ENCODE results near the gene C12orf57.

The C12orf57 gene

DNA sequence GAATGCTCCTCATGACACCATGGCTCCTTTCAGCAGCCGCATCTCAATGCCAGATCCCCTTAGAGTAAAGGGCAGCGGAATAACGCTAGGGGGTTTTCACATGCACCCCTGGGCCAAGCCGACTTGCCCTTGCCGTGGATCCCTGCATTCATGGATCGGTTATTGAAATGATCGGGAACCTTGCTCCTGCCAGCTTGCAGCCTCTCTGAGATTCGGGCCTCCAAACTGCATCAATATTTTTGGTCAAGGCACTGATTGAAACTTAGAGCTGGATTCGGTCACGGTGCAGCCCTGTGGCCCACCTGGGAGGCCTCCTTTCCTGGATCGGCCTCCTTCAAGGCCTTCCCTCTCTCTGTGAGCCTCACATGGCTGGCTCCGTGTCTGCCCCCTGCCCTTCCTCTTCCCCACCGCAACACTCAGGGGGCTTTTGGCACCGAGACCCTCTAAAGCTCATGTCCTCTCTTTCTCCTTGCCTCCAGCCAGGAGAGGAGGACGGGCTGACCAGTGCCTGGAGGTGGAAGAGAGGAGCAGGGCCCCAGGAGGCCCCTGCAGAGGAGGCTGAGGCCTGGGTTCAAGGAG is 9.1 kb downstream of the C12orf57 start:
- TF ChIP-seq, protein P1, sequence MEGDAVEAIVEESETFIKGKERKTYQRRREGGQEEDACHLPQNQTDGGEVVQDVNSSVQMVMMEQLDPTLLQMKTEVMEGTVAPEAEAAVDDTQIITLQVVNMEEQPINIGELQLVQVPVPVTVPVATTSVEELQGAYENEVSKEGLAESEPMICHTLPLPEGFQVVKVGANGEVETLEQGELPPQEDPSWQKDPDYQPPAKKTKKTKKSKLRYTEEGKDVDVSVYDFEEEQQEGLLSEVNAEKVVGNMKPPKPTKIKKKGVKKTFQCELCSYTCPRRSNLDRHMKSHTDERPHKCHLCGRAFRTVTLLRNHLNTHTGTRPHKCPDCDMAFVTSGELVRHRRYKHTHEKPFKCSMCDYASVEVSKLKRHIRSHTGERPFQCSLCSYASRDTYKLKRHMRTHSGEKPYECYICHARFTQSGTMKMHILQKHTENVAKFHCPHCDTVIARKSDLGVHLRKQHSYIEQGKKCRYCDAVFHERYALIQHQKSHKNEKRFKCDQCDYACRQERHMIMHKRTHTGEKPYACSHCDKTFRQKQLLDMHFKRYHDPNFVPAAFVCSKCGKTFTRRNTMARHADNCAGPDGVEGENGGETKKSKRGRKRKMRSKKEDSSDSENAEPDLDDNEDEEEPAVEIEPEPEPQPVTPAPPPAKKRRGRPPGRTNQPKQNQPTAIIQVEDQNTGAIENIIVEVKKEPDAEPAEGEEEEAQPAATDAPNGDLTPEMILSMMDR (IDR thresholded peaks at IDR 0.05; ENCODE audit: low read depth, low read length) = no peak

DNA sequence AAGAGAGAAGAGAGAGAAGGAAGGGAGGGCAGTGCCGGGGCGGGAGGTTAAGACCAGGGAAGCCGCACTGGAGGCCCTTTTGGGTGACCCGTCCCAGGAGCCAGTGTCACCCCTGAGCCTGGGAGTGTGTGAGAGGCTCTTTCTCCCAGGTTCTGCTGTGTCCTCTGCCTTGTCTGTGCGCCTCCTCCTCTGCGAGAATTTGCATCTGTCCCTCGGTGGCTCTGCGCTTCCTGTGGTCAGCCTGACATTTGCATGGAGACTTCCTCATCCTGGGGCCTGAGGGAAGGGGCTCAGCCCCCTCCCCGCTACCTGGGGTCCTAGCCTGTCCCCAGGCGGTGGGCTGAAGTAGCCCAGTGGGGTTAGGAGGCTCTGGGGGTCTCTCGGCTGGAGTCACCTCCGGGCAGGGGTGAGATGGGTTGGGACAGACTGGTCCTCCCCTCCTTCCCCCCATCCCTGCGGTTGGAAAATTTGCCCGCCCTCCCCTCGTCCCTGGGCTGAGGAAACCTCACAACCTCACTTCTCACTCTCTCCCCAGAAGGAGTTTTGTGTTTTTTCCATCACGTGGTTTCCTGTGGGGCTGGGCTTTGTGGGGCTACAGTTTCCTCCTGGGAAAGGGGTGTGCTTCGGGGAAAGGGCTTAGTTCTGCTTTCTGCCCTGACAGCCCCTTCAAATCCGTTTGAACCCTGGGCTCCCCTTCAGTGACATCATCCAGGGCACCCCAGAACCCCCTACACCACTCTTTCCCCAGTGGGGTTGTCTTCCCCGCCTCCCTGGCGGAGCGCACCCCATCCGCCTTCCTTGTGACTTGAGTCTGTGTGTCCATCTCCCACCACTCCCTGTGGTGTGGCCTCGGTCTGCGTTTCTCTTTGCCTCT is 9.9 kb downstream of the C12orf57 start:
- TF ChIP-seq, protein P1 (IDR thresholded peaks at IDR 0.05; ENCODE audit: low read depth, low read length) = no peak
- DNase-seq (ENCODE audit: extremely low read depth, low read depth) = no peak

More for the DNA sequence above, 9.1 kb downstream of the C12orf57 start:
- no peak for DNase-seq (ENCODE audit: extremely low read depth, low read depth)

DNA sequence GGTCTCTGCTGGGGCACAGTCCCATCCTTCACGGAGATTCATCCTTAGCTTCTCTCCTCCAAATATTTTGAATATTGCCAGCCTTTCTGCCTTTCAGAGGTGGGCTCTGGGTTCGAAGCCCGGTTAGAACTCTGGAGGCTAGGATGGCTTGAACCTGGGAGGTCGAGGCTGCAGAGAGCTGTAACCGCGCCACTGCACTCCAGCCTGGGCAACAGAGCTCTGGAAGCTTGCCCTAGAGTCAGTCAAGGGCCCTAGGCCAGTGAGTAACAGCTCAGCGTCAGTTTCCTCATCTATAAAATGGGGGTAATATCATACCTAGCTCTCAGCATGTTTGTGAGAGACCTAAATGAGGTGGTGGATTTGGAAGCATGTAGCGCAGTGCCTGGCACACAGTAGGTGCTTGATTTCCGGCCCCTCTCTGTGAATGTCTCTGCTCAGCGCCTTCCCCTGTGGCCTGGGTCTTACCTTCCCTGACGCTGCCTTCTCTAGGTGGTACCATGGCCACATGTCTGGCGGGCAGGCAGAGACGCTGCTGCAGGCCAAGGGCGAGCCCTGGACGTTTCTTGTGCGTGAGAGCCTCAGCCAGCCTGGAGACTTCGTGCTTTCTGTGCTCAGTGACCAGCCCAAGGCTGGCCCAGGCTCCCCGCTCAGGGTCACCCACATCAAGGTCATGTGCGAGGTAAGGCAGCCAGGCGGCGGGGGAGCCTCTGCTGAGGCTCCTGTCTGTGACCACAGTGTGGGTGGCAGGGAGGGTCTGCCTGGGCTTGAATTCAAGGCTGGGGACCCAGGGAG is 10.7 kb downstream of the C12orf57 start:
- DNase-seq (ENCODE audit: extremely low read depth, low read depth) = no peak
- TF ChIP-seq, protein P1 (IDR thresholded peaks at IDR 0.05; ENCODE audit: low read depth, low read length) = no peak

DNA sequence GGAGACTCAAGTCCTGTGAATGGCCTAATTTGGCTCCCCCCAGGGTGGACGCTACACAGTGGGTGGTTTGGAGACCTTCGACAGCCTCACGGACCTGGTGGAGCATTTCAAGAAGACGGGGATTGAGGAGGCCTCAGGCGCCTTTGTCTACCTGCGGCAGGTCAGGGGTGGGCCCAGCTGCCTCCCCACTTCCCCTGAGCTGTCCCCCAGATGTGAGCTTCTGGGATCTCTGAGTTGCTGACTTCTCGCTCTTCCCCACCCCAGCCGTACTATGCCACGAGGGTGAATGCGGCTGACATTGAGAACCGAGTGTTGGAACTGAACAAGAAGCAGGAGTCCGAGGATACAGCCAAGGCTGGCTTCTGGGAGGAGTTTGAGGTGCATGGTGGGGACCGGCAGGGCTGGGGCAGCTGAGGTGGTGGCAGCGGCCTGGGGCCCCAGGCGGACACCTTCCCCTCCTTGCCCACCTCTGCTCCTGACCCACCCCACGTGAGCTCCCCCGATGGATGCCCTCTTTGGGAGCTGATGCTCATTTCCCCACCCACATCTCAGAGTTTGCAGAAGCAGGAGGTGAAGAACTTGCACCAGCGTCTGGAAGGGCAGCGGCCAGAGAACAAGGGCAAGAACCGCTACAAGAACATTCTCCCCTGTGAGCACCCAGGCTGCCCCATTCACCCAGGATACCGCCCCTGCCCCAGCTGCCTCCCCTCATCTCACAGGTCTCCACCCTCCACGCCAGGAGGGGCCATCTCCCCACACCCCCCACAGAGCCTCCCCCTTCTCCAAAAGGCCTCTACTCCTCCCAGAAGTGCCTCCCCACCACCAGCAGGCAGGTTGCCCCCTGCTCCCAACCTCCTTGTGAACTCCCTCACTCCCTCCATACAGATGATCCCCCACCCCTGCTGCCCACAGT is 11.5 kb downstream of the C12orf57 start:
- no peak for DNase-seq (ENCODE audit: extremely low read depth, low read depth)
- TF ChIP-seq, protein P1 (IDR thresholded peaks at IDR 0.05; ENCODE audit: low read depth, low read length) = no peak

DNA sequence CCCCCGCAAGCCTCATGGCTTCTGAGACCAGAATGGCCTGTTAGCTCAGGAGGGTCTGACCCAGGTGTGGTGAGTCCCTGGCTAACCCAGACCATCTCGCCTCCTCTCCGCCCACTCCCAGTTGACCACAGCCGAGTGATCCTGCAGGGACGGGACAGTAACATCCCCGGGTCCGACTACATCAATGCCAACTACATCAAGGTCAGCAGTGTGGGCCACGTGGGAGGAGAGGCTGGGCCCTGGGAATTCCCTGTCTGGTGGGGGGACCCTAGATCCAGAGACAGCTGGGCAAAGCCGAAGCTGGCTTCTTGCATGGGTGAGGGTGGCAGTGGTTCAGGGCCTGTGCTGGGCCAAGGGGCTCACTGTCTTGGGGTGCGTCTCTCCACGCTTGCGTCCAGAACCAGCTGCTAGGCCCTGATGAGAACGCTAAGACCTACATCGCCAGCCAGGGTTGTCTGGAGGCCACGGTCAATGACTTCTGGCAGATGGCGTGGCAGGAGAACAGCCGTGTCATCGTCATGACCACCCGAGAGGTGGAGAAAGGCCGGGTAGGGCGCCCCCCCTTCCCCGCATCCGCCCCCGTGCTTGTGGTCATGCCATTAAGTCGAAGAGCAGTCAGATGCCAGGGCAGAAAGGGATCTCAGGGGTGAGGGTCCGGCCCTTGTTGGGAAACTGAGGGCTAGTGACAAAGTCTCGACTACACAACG is 12.4 kb downstream of the C12orf57 start:
- TF ChIP-seq, protein P1 (IDR thresholded peaks at IDR 0.05; ENCODE audit: low read depth, low read length) = no peak

DNA sequence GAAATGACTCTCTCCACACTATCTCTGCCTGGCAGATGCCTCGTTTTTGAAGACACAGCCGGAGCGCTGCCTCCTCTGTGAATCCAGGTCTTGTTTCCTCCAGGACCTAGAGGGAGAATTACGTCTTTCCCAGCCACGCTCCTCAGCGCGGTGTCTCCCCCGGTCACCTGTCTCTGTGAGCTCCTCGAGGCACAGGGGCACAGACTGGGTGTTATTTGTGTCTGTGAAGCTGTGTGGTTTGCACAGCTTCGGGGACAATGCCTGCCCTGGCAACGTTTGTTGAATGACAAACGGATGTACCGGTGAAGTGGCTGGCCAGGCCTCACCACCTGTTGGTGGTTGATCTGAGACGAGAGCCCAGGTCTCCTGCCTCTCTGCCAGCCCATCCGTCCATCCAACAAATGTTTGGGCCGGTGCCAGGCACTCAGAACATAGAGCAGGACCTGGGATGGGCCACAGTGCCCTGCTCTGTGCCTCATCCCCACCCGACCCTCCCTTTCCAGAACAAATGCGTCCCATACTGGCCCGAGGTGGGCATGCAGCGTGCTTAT is 13.4 kb downstream of the C12orf57 start:
- DNase-seq (ENCODE audit: extremely low read depth, low read depth) = no peak
- TF ChIP-seq, protein P1 (IDR thresholded peaks at IDR 0.05; ENCODE audit: low read depth, low read length) = no peak

More for the DNA sequence above, 12.4 kb downstream of the C12orf57 start:
- DNase-seq (ENCODE audit: extremely low read depth, low read depth) = no peak
